ELF-1 (cell line): Measurements from ENCODE around the gene AFAP1L2.
"Not testable (repeated sequence)": the region's sequence is repeated elsewhere in the genome, so short reads cannot be mapped to it uniquely, and the experiment has no call there.

Experiments
- DNase-seq: peaks from one replicate; pipeline ENCODE4 v3.0.0-alpha.2; 2016; ENCODE audit warnings: low read depth, low spot score

Gene AFAP1L2

GRCh38 chr10:114335614-114336013, 68.7 kb downstream of the AFAP1L2 start:
- DNase-seq, result no peak

- no peak for DNase-seq
Measured at GRCh38 chr10:114334301-114334700, 70.0 kb downstream of the AFAP1L2 start.

GRCh38 chr10:114333441-114333840, 70.9 kb downstream of the AFAP1L2 start:
- DNase-seq, result not testable (repeated sequence)

GRCh38 chr10:114332301-114333192, 71.8 kb downstream of the AFAP1L2 start:
- peak; percentile 50 for DNase-seq

- no peak for DNase-seq
Measured at GRCh38 chr10:114329634-114330365, 74.5 kb downstream of the AFAP1L2 start.

- no peak for DNase-seq
Measured at GRCh38 chr10:114328874-114329273, 75.4 kb downstream of the AFAP1L2 start.

GRCh38 chr10:114328441-114328812, 75.9 kb downstream of the AFAP1L2 start:
- no peak for DNase-seq

GRCh38 chr10:114327537-114328440, 76.5 kb downstream of the AFAP1L2 start:
- no peak for DNase-seq

- DNase-seq, result no peak
Measured at GRCh38 chr10:114326795-114327194, 77.5 kb downstream of the AFAP1L2 start.

- no peak for DNase-seq
Measured at GRCh38 chr10:114323023-114323422, 81.3 kb downstream of the AFAP1L2 start.

- DNase-seq, result peak; percentile 78
Measured at GRCh38 chr10:114322344-114322743, 82.0 kb downstream of the AFAP1L2 start.

- peak; percentile 67 for DNase-seq
Measured at GRCh38 chr10:114320249-114321116, 83.8 kb downstream of the AFAP1L2 start.

- no peak for DNase-seq
Measured at GRCh38 chr10:114319406-114320248, 84.7 kb downstream of the AFAP1L2 start.

GRCh38 chr10:114316744-114317143, 87.6 kb downstream of the AFAP1L2 start:
- DNase-seq, result no peak

GRCh38 chr10:114315566-114316420, 88.5 kb downstream of the AFAP1L2 start:
- no peak for DNase-seq

- DNase-seq, result no peak
Measured at GRCh38 chr10:114313866-114314265, 90.4 kb downstream of the AFAP1L2 start.

- no peak for DNase-seq
Measured at GRCh38 chr10:114313139-114313538, 91.2 kb downstream of the AFAP1L2 start.

GRCh38 chr10:114311496-114312209, 92.6 kb downstream of the AFAP1L2 start:
- no peak for DNase-seq
